IPS-NIHi7 (cell line): ENCODE data around the gene NCOA3.

ENCODE experiments used
- DNase-seq: peaks from one replicate; pipeline ENCODE4 v3.0.0; 2012; ENCODE audit warnings: mixed read lengths; ENCODE audit errors: extremely low spot score

Gene NCOA3

DNA sequence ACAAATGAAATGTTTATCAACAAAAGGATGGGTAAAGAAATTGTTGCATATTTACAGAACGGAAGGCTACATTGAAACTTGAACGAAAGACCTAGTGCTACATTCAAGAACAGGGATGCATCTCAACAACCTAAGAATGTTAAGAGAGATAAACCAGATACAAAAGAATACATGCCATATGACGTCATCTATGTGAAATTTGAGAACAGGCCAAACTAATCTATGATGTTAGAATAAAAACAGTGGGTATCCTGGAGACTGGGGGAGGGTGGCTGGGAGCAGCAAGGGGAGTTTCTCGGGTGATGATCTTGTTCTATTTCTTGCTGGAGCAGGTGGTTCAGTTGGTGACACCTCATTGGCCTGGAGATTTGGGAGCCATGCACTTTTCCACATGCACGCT lies 202.1 kb downstream of the NCOA3 start:
- DNase-seq: no peak

GRCh38 chr20:47704746-47705496 lies 203.2 kb downstream of the NCOA3 start:
- no peak for DNase-seq

DNA sequence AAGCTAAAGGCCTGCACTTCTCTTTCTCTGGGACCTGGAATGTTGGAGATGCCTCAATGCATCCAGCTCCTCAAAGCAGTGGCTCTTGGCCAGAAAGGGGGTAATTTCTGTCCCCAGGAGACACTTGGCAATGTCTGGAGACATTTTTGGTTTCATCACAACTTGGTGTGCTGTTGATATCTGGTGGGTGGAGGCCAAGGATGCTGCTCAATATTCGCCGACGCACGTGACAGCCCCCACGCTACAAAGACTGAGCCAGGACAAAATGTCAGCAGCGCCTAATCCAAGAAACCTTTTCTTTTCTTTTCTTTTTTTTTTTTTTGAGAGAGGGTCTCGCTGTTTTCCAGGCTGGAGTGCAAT lies 203.8 kb downstream of the NCOA3 start:
- no peak for DNase-seq

- no peak for DNase-seq
These were observed 204.7 kb downstream of the NCOA3 start for GRCh38 chr20:47706345-47706744.
